Ishikawa (cell line): Measurements from ENCODE around the gene TMEM108.

Experiments
- CEBPB ChIP-seq: IDR thresholded peaks from 2 replicates; pipeline ENCODE4 v1.6.1; 2012
- CREB1 ChIP-seq: IDR thresholded peaks from 2 replicates; pipeline ENCODE4 v1.6.1; 2012; ENCODE audit warnings: low read depth
- EP300 ChIP-seq: IDR thresholded peaks from 2 replicates; pipeline ENCODE4 v1.6.1; 2012; ENCODE audit warnings: borderline replicate concordance
- FOXM1 ChIP-seq: IDR thresholded peaks from 2 replicates; pipeline ENCODE4 v1.6.1; 2012; ENCODE audit warnings: low read depth, borderline replicate concordance
- NFIC ChIP-seq: IDR thresholded peaks from 2 replicates; pipeline ENCODE4 v1.6.1; 2012
- RAD21 ChIP-seq: IDR thresholded peaks from 2 replicates; pipeline ENCODE4 v1.6.1; 2012; ENCODE audit warnings: low read depth
- TAF1 ChIP-seq: IDR thresholded peaks from 2 replicates; pipeline ENCODE4 v1.6.1; 2012; ENCODE audit warnings: low read depth, mild to moderate bottlenecking
- TCF12 ChIP-seq: IDR thresholded peaks from 2 replicates; pipeline ENCODE4 v1.6.1; 2012; ENCODE audit warnings: low read depth
- YY1 ChIP-seq: IDR thresholded peaks from 2 replicates; pipeline ENCODE4 v1.6.1; 2012; ENCODE audit warnings: low read depth
- ZBTB7A ChIP-seq: IDR thresholded peaks from 2 replicates; pipeline ENCODE4 v1.6.1; 2012; ENCODE audit warnings: low read depth
- TF ChIP-seq, protein P1 (sequence below): IDR thresholded peaks from 2 replicates; pipeline ENCODE4 v1.6.1; 2012
- TF ChIP-seq, protein P2 (sequence below): IDR thresholded peaks from 2 replicates; pipeline ENCODE4 v1.6.1; 2012; ENCODE audit warnings: low read depth, mild to moderate bottlenecking
- TF ChIP-seq, protein P3 (sequence below): IDR thresholded peaks from 2 replicates; pipeline ENCODE4 v1.6.1; 2012

DNA sequence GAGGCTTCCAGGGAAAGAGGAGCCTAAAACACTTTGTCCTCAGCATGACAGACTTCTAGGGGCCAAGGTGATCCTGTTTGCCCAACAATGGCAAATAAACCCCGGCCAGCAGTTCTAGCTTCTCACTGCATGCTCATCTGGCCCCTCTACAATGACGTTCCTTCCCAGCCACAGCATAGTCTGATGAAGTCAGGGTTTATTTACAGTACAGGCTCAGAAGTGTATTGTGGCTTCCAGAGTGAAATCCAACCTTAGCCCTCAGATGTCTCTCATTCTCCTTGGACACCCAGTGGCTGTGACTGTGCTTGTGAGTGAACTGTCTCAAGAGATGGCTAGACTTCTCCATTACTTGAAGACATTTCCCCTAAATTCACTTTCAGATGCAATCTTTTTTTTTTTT is 402.5 kb downstream of the TMEM108 start:
- TF ChIP-seq YY1 (no peak), TCF12 (no peak), EP300 (no peak), CREB1 (no peak), RAD21 (no peak), FOXM1 (no peak), NFIC (no peak), ZBTB7A (no peak), CEBPB (no peak), TAF1 (no peak)
- TF ChIP-seq, protein P1, sequence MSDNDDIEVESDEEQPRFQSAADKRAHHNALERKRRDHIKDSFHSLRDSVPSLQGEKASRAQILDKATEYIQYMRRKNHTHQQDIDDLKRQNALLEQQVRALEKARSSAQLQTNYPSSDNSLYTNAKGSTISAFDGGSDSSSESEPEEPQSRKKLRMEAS, result no peak
- TF ChIP-seq, protein P2, sequence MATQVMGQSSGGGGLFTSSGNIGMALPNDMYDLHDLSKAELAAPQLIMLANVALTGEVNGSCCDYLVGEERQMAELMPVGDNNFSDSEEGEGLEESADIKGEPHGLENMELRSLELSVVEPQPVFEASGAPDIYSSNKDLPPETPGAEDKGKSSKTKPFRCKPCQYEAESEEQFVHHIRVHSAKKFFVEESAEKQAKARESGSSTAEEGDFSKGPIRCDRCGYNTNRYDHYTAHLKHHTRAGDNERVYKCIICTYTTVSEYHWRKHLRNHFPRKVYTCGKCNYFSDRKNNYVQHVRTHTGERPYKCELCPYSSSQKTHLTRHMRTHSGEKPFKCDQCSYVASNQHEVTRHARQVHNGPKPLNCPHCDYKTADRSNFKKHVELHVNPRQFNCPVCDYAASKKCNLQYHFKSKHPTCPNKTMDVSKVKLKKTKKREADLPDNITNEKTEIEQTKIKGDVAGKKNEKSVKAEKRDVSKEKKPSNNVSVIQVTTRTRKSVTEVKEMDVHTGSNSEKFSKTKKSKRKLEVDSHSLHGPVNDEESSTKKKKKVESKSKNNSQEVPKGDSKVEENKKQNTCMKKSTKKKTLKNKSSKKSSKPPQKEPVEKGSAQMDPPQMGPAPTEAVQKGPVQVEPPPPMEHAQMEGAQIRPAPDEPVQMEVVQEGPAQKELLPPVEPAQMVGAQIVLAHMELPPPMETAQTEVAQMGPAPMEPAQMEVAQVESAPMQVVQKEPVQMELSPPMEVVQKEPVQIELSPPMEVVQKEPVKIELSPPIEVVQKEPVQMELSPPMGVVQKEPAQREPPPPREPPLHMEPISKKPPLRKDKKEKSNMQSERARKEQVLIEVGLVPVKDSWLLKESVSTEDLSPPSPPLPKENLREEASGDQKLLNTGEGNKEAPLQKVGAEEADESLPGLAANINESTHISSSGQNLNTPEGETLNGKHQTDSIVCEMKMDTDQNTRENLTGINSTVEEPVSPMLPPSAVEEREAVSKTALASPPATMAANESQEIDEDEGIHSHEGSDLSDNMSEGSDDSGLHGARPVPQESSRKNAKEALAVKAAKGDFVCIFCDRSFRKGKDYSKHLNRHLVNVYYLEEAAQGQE, result no peak
- TF ChIP-seq, protein P3, sequence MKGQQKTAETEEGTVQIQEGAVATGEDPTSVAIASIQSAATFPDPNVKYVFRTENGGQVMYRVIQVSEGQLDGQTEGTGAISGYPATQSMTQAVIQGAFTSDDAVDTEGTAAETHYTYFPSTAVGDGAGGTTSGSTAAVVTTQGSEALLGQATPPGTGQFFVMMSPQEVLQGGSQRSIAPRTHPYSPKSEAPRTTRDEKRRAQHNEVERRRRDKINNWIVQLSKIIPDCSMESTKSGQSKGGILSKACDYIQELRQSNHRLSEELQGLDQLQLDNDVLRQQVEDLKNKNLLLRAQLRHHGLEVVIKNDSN, result no peak
